SK-N-SH (cell line): Measurements from ENCODE around the gene ZMIZ1. TPM values are rescaled to one million over a fixed set of nuclear protein-coding genes. Genes with fewer than 3 reads are reported as not detected.

ENCODE experiments used
- CTCF ChIA-PET: fragments of 300-600, 350-600 bp; formaldehyde crosslinking; extraction: SDS; loops from one replicate; lab custom pipeline; 2021; lab: Yijun Ruan, JAX
- POLR2A ChIA-PET: fragments of 350-600 bp; sonication (Branson Sonifier 250); formaldehyde crosslinking; extraction: SDS; loops from one replicate; lab custom pipeline; 2020; ENCODE audit warnings: antibody characterized with exemption, inconsistent platforms; lab: Yijun Ruan, JAX
- DNase-seq: peaks from one replicate; pipeline ENCODE4 v3.0.0; 2012
- H2AFZ ChIP-seq: fragments of 200-600 bp; sonication (generic); 2 replicates; pipeline ENCODE4 v1.8.1; 2016; ENCODE audit warnings: antibody characterized with exemption, mild to moderate bottlenecking, low read depth
- H3F3A ChIP-seq: fragments of 200-600 bp; sonication (generic); replicated peaks from 2 replicates; pipeline ENCODE3; 2016; ENCODE audit warnings: antibody characterized with exemption, mild to moderate bottlenecking; ENCODE audit not compliant: insufficient read depth
- H3K27ac ChIP-seq, 2 experiments: fragments of 200-500 bp in 1 of 2; fragments of 200-600 bp in 1 of 2; sonication (Bioruptor generic) in 1 of 2; sonication (generic), shearing (Covaris generic) in 1 of 2; 2 replicates each; pipeline versions ENCODE4 v1.5.1 to v1.6.1; 2014 to 2016; ENCODE audit warnings: low read depth in 2 of 2, inconsistent platforms in 1 of 2, low read length in 1 of 2, mild to moderate bottlenecking in 1 of 2, mixed read lengths in 1 of 2
- H3K27me3 ChIP-seq: fragments of 200-600 bp; sonication (generic), shearing (Covaris generic); 2 replicates; pipeline ENCODE4 v1.6.1; 2016; ENCODE audit warnings: mixed run types; ENCODE audit not compliant: insufficient read depth
- H3K36me3 ChIP-seq, 2 experiments: fragments of 200-500 bp in 1 of 2; fragments of 200-600 bp in 1 of 2; sonication (Bioruptor generic) in 1 of 2; sonication (generic) in 1 of 2; replicated peaks in 1 of 2; 2 replicates each; pipeline versions ENCODE3 to v1.5.1; 2014 to 2016; ENCODE audit warnings: low read length in 1 of 2, mild to moderate bottlenecking in 1 of 2; ENCODE audit not compliant: insufficient read depth in 2 of 2, control insufficient read depth in 1 of 2
- H3K4me1 ChIP-seq, 2 experiments: fragments of 200-500 bp in 1 of 2; fragments of 200-600 bp in 1 of 2; sonication (Bioruptor generic) in 1 of 2; sonication (generic), shearing (Covaris generic) in 1 of 2; 2 replicates each; pipeline versions ENCODE4 v1.5.1 to v1.6.1; 2014 to 2016; ENCODE audit warnings: low read depth in 1 of 2, low read length in 1 of 2, mixed run types in 1 of 2; ENCODE audit not compliant: insufficient read depth in 2 of 2, control insufficient read depth in 1 of 2
- H3K4me2 ChIP-seq: fragments of 200-600 bp; sonication (generic), shearing (Covaris generic); 2 replicates; pipeline ENCODE4 v1.6.1; 2017; ENCODE audit warnings: mixed run types
- H3K4me3 ChIP-seq, 2 experiments: fragments of 200-500 bp in 1 of 2; fragments of 200-600 bp in 1 of 2; sonication (Bioruptor generic) in 1 of 2; sonication (generic), shearing (Covaris generic) in 1 of 2; 2 replicates each; pipeline versions ENCODE4 v1.5.1 to v1.8.1; 2014 to 2016; ENCODE audit warnings: low read depth in 2 of 2, inconsistent platforms in 1 of 2, low read length in 1 of 2, mild to moderate bottlenecking in 1 of 2, mixed read lengths in 1 of 2, moderate library complexity in 1 of 2
- H3K79me2 ChIP-seq: fragments of 200-600 bp; sonication (generic); 2 replicates; pipeline ENCODE4 v1.8.1; 2017; ENCODE audit warnings: mild to moderate bottlenecking; ENCODE audit not compliant: insufficient read depth
- H3K9ac ChIP-seq: fragments of 200-600 bp; sonication (generic); 2 replicates; pipeline ENCODE4 v1.6.1; 2017; ENCODE audit warnings: mixed run types
- H3K9me2 ChIP-seq: fragments of 200-600 bp; sonication (generic); 2 replicates; pipeline ENCODE4 v1.6.1; 2017; ENCODE audit warnings: mixed run types
- H3K9me3 ChIP-seq: fragments of 200-600 bp; sonication (generic); 2 replicates; pipeline ENCODE4 v1.6.1; 2017; ENCODE audit warnings: mixed run types, mild to moderate bottlenecking, moderate library complexity
- H4K20me1 ChIP-seq: fragments of 200-600 bp; sonication (generic); 2 replicates; pipeline ENCODE4 v1.6.1; 2017; ENCODE audit warnings: mild to moderate bottlenecking, mixed run types; ENCODE audit not compliant: insufficient read depth
- CHD2 ChIP-seq: fragments of 150-350 bp; IDR thresholded peaks from 2 replicates; pipeline ENCODE4 v1.6.1; 2018; ENCODE audit warnings: low read length; ENCODE audit not compliant: partially characterized antibody
- CTCF ChIP-seq: fragments of 200-600 bp; sonication (generic); IDR thresholded peaks from 2 replicates; pipeline ENCODE4 v1.6.1; 2017; ENCODE audit warnings: antibody characterized with exemption, mild to moderate bottlenecking, moderate library complexity
- EZH2phosphoT487 ChIP-seq: fragments of 200-600 bp; sonication (generic); IDR thresholded peaks from 2 replicates; pipeline ENCODE4 v1.6.1; 2017; ENCODE audit warnings: low read depth, mixed run types, mild to moderate bottlenecking, antibody characterized with exemption, moderate library complexity, borderline replicate concordance
- FOXM1 ChIP-seq: IDR thresholded peaks from 2 replicates; pipeline ENCODE4 v1.4.0; 2012; ENCODE audit warnings: low read depth, mild to moderate bottlenecking
- GATA2 ChIP-seq: sonication (generic); formaldehyde crosslinking; IDR thresholded peaks from 2 replicates; pipeline ENCODE4 v1.5.0; 2020; ENCODE audit warnings: mild to moderate bottlenecking, missing genetic modification reagents
- JUND ChIP-seq: IDR thresholded peaks from 2 replicates; pipeline ENCODE4 v1.4.0; 2012
- MXI1 ChIP-seq: IDR thresholded peaks from 2 replicates; pipeline ENCODE4 v1.6.1; 2012; ENCODE audit warnings: mild to moderate bottlenecking, low read depth, low read length, improper control_type of control experiment
- NFIC ChIP-seq: IDR thresholded peaks from 2 replicates; pipeline ENCODE4 v1.4.0; 2012; ENCODE audit warnings: borderline replicate concordance
- PBX3 ChIP-seq: IDR thresholded peaks from 2 replicates; pipeline ENCODE4; 2012
- POLR2AphosphoS5 ChIP-seq: IDR thresholded peaks from 2 replicates; pipeline ENCODE4 v1.6.1; 2012; ENCODE audit warnings: low read depth, low read length
- RAD21 ChIP-seq: IDR thresholded peaks from 2 replicates; pipeline ENCODE4 v1.6.1; 2012; ENCODE audit warnings: mild to moderate bottlenecking, low read length
- REST ChIP-seq: IDR thresholded peaks from 2 replicates; pipeline ENCODE4 v1.6.1; 2012; ENCODE audit warnings: mild to moderate bottlenecking, low read depth, low read length, moderate library complexity
- RXRA ChIP-seq: IDR thresholded peaks from 2 replicates; pipeline ENCODE4 v1.4.0; 2012; ENCODE audit warnings: low read depth, mild to moderate bottlenecking, borderline replicate concordance
- SIN3A ChIP-seq: IDR thresholded peaks from 2 replicates; pipeline ENCODE4 v1.6.1; 2012; ENCODE audit warnings: low read depth, mild to moderate bottlenecking, low read length, moderate library complexity, borderline replicate concordance
- TAF1 ChIP-seq: IDR thresholded peaks from 2 replicates; pipeline ENCODE4 v1.6.1; 2012; ENCODE audit warnings: low read depth, mild to moderate bottlenecking, low read length, moderate library complexity, borderline replicate concordance
- TCF12 ChIP-seq: IDR thresholded peaks from 2 replicates; pipeline ENCODE4 v1.4.0; 2012
- TEAD4 ChIP-seq: IDR thresholded peaks from 2 replicates; pipeline ENCODE4 v1.4.0; 2012; ENCODE audit warnings: mild to moderate bottlenecking, borderline replicate concordance; ENCODE audit not compliant: insufficient read depth
- YY1 ChIP-seq: IDR thresholded peaks from 2 replicates; pipeline ENCODE4 v1.4.0; 2012; ENCODE audit warnings: low read depth, mild to moderate bottlenecking
- ZBTB33 ChIP-seq: IDR thresholded peaks from 2 replicates; pipeline ENCODE4 v1.4.0; 2012; ENCODE audit warnings: low read depth, borderline replicate concordance
- WGBS: methylation state at CpG from one replicate; pipeline ENCODE4 v1.1.6; 2017; ENCODE audit warnings: low lambda C conversion rate; 5-methylcytosine and 5-hydroxymethylcytosine counted together
- polyA plus RNA-seq, 3 experiments: library from polyadenylated mRNA; depleted of rRNA; stranded (reverse); fragments of >200 nt; gene quantifications; 2 replicates each; pipeline ENCODE4 v1.2.3, GENCODE V29; 2012

The ZMIZ1 gene
- polyA plus RNA-seq, 1 of the 3 experiments (the other 2 are of a cell fraction), result 23.5 TPM

GRCh38 chr10:79348640-79348988, 279.8 kb downstream of the ZMIZ1 start (continued):
- TF ChIP-seq REST, result no peak
- TF ChIP-seq, all 33 proteins: peak for 0

GRCh38 chr10:79349072-79349491, 280.3 kb downstream of the ZMIZ1 start:
- H4K20me1 ChIP-seq, result peaks cover 18% of the 10 kb centered on the region; the same call in 1 of the 2 replicates

More at GRCh38 chr10:79349072-79349491, 280.3 kb downstream of the ZMIZ1 start:
- POLR2A ChIA-PET, result no interaction called here
- CTCF ChIA-PET, result interaction anchor here (0.8 to 2.1 kb wide), 2 partner anchors 15 to 17 kb away, joined by 5 to 8 read pairs; no protein-coding TSS in a partner anchor
- H3K27ac ChIP-seq, result no peak overlapping the region; a peak in 1 of 4 replicates
- no peaks in the 10 kb centered on the region for H3K27me3 ChIP-seq
- peaks cover 52% of the 10 kb centered on the region for H3K79me2 ChIP-seq
- peak overlapping the region; percentile 96 for H3K9ac ChIP-seq
- peaks cover 13 to 42% of the 10 kb centered on the region in 2 experiments; a peak in 3 of 4 replicates for H3K4me1 ChIP-seq
- peak overlapping the region; percentile 99 for H3K4me2 ChIP-seq
- 96% methylated on average over 3 of the region's 6 CpGs for WGBS
- H3F3A ChIP-seq, result no peaks in the 10 kb centered on the region
- H3K36me3 ChIP-seq, result peaks cover 44 to 51% of the 10 kb centered on the region in 2 experiments
- H3K9me2 ChIP-seq, result no peaks in the 10 kb centered on the region
- H3K9me3 ChIP-seq, result no peaks in the 10 kb centered on the region
- H3K4me3 ChIP-seq, result peak overlapping the region in 1 of 2 experiments; percentile 96; a peak in 2 of 4 replicates
- TF ChIP-seq TEAD4 (no peak), RXRA (no peak), TAF1 (no peak), CTCF (no peak), FOXM1 (no peak), SIN3A (no peak), GATA2 (CRISPR knock-in tag) (no peak), NFIC (no peak), TCF12 (no peak), CHD2 (no peak), EZH2phosphoT487 (no peak), PBX3 (no peak), ZBTB33 (no peak), RAD21 (no peak), MXI1 (no peak), POLR2AphosphoS5 (no peak), YY1 (no peak), JUND (no peak)
- H2AFZ ChIP-seq, result no peak overlapping the region
- no peak for DNase-seq
